ENCODE data around the gene SLC52A1.

SLC52A1 gene

GRCh38 chr17:4986951-4987766, 48.1 kb downstream of the SLC52A1 start, which contains the start of gene CAMTA2:
TSS of gene CAMTA2 (minus strand) at chr17:4987675. CDS start at chr17:4986222, 1,453 bp downstream.
- DNase-seq = peak; percentile 87

GRCh38 chr17:4986403-4986802, 48.8 kb downstream of the SLC52A1 start:
- no peak for DNase-seq

Data from effector CD4-positive, alpha-beta T cell (primary cell).